Ectodermal cell (in vitro differentiated cells): ENCODE data around the gene ALG12.
"Not testable (repeated sequence)": the region's sequence is repeated elsewhere in the genome, so short reads cannot be mapped to it uniquely, and the experiment has no call there.

Experiments used
- H3K27ac ChIP-seq: 2 replicates; pipeline ENCODE4 v1.7.0; 2013; ENCODE audit warnings: mild to moderate bottlenecking, low read depth, low read length; ENCODE audit not compliant: insufficient read depth, poor library complexity, severe bottlenecking
- H3K27me3 ChIP-seq: 2 replicates; pipeline ENCODE4 v1.7.0; 2013; ENCODE audit warnings: mild to moderate bottlenecking, low read length; ENCODE audit not compliant: insufficient read depth, control insufficient read depth, poor library complexity, severe bottlenecking
- H3K36me3 ChIP-seq: one replicate; pipeline ENCODE4 v1.7.0; 2013; ENCODE audit warnings: low read length; ENCODE audit not compliant: control insufficient read depth, insufficient read depth
- H3K4me1 ChIP-seq: one replicate; pipeline ENCODE4 v1.7.0; 2013; ENCODE audit warnings: low read length; ENCODE audit not compliant: control insufficient read depth, insufficient read depth
- H3K4me3 ChIP-seq: 2 replicates; pipeline ENCODE4 v1.7.0; 2013; ENCODE audit warnings: low read depth, low read length, control low read depth; ENCODE audit not compliant: insufficient read depth
- H3K9me3 ChIP-seq: 2 replicates; pipeline ENCODE4 v1.7.0; 2013; ENCODE audit warnings: mild to moderate bottlenecking, low read length, moderate library complexity; ENCODE audit not compliant: control insufficient read depth
- WGBS, 2 experiments: methylation state at CpG; one replicate each; pipeline ENCODE4 v1.1.7; 2013; ENCODE audit warnings: missing lambda C conversion rate in 2 of 2; 5-methylcytosine and 5-hydroxymethylcytosine counted together

Gene ALG12

DNA sequence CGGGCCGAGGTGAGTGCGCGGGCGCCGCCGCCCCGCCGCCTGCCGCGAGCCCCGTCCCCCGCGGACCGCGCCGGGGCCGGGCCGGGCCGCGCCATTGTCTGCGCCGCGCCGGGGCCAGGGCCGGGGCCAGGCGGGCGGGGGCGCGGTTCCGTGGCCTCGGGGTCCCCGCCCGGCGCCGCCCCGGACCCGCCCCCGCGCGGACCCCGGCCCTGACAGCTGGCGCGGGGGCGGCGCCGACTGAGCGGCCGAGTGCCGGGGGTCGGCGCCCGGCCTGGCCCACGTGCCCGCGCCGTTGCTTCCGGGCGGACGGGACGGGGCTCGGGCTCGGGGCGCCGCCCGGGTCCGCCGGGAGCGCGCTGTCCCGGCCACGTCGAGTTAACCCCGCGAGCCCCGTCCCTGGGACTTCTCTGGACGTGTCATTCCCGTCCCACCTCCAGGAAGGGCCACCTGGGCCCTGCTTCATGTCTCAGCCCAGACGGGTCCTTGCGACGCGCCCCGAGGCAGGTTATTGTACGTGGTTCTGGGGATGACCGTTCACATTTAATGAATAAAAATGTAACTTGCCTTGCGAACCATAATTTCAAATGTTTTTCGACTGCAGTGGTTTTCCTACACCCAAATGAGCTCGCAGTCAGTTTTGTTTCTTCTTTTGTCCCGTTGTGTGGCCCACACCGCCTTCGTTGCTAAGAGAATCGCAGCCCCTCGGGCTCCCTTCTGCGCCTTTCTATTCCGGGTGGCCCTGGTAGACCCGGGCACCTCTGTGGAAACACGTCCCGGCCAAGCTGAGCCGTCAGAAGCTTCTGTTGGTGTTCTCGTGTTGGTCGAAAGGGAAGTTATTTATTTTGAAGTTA, 64.0 kb downstream of the ALG12 start:
- no peaks in the 10 kb centered on the region for H3K36me3 ChIP-seq
- peaks cover 17% of the 10 kb centered on the region for H3K4me1 ChIP-seq
- peak overlapping the region; percentile 87 for H3K4me3 ChIP-seq
- no peaks in the 10 kb centered on the region for H3K9me3 ChIP-seq
- peak overlapping the region; percentile 77 for H3K27ac ChIP-seq
- H3K27me3 ChIP-seq = peaks cover 40% of the 10 kb centered on the region
- WGBS, 2 experiments = 1% methylated on average over 101 of the region's 101 CpGs

DNA sequence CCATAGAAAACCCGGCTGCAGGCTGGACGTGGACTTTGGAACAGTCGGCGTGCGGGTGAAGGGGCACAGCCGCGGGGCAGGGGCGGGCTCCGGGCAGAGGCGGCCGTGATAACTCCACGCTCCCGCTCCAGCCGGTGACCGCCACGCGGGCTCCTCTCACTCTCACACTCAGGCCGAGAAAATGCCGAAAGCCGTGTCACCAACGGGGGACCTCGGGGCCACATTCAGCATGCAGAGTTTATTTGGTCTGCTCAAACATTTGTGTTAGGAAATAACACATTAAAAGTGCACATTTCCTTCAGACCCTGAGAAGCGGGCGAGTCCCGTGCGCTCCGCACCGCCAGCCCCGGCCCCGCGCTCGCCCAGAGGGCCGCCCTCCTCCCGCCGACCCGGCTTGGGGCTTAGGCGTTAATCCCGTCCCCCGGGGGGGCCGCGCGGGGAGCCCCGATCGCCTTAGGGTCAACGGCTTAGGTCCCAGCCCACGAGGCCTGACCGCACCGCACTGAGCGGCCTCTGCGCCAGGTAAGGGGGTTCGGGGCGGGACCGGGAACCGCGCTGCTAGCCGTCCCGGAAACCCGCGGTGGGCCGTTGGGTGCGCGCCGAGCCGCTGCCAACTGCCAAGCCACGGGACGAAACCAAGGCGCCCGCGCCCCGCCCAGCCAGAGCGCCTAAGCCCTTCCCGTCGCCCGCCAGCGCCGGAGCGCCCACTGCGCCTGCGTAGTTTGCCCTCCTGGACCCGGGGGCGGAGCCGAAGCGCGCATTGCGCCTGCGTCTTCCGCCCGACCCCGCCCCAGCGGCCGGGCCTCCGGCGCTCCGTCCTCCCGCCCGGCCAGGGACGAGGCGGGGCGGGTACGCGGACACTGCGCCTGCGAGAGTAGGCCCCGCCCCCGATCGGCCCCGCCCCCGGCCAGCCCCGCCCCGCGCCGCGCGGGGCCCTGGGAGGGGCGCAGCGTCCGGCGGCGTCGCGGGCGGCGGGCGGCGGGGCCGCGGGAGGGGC, 65.0 kb downstream of the ALG12 start, which contains the start of gene ZBED4:
TSS of gene ZBED4 (plus strand) at position 947 of the 997 bp plus-strand sequence. CDS start 29,819 bp downstream, outside the sequence.
- WGBS, 2 experiments = 1% methylated on average over 127 of the region's 127 CpGs
- Histone ChIP-seq H3K27ac (peak within 1 kb of the TSS; percentile 77), H3K9me3 (no peaks in the 10 kb centered on the region), H3K4me3 (peak within 1 kb of the TSS; percentile 87), H3K27me3 (peaks cover 50% of the 10 kb centered on the region), H3K36me3 (no peaks in the 10 kb centered on the region), H3K4me1 (peaks cover 19% of the 10 kb centered on the region)

DNA sequence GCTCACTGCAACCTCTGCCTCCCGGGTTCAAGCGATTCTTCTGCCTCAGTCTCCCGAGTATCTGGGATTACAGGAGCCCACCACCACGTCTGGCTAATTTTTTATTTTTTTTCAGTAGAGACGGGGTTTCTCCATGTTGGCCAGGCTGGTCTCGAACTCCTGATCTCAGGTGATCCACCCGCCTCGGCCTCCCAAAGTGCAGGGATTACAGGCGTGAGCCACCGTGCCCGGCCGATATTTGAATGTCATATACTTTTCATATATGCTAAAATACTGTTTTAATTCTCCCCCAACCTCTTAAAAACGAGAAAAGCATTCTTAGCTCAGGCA, 65.7 kb downstream of the ALG12 start:
- H3K27me3 ChIP-seq = peaks cover 56% of the 10 kb centered on the region
- H3K9me3 ChIP-seq, H3K36me3 ChIP-seq, H3K27ac ChIP-seq: not testable (repeated sequence)
- peak overlapping the region; percentile 54 for H3K4me3 ChIP-seq
- peaks cover 23% of the 10 kb centered on the region for H3K4me1 ChIP-seq
- 59 to 64% methylated on average over 13 of the region's 13 CpGs for WGBS, 2 experiments

DNA sequence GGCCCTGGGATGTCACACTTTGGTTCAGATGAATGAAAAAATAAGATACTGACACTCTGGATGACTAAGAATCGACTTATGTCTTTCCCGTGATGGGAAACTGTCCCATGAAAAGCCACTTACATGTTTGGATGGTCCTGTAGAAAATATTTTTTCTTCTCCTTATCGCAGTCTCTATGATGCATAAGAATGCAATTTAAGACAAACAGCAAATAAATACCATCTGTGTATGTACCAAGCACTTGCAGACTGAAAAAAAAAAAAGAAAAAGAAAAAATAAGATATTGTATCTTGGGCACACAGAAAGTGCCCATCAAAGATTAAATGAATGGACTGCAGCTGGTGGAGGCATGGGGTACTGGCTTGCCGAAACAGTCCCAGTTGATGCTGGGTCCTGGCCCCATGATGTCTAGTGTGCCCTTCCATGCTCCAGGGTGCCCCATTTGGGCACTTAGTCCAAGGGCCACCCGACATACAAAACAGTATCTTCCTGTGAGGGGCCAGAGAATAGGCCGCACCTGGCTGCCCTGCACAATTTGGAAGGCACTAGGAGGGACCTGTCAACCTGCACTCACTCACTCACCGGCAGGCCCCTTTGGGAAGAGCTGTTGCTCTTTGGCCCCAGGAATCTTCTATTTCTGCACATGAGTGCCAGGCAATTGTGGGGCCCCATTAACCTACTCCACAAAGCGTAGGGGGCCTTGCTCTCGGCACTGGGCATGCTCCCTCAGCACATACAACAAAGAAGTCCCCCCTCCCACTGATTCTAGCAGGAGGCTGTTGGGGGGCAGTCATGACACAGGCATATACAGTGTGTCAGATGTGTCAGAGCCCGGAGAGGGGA, 67.1 kb downstream of the ALG12 start:
- Histone ChIP-seq H3K36me3 (no peaks in the 10 kb centered on the region), H3K9me3 (no peaks in the 10 kb centered on the region), H3K4me1 (peaks cover 22% of the 10 kb centered on the region), H3K27ac (no peak overlapping the region), H3K27me3 (peaks cover 70% of the 10 kb centered on the region), H3K4me3 (no peak overlapping the region)
- WGBS, 2 experiments = 69 to 77% methylated on average over 9 of the region's 10 CpGs
